Adrenal gland (tissue), 12 donors: Measurements from ENCODE around the gene RALGDS. TPM values are rescaled to one million over a fixed set of nuclear protein-coding genes. Genes with fewer than 3 reads are reported as not detected.

Source experiments
- DNase-seq, 7 donors: peaks; one replicate each; pipeline ENCODE4 v3.0.0-alpha.2; 2019 to 2020
- H3K27ac ChIP-seq, 5 donors: fragments of 200-600 bp; sonication (generic) in 4 of 5; 1 replicate in 3 of 5; 2 replicates in 2 of 5; pipeline versions ENCODE4 v1.5.1 to v1.8.0; 2016 to 2020; ENCODE audit warnings: mild to moderate bottlenecking in 1 of 5
- H3K27me3 ChIP-seq: fragments of 200-600 bp; 2 replicates; pipeline ENCODE4 v1.8.0; 2021
- H3K36me3 ChIP-seq, 2 donors: fragments of 200-600 bp; replicated peaks in 1 of 2; 1 replicate in 1 of 2; 2 replicates in 1 of 2; pipeline versions ENCODE4 v1.5.1 to v1.8.0; 2018 to 2022
- H3K4me1 ChIP-seq, 2 donors: fragments of 200-600 bp; replicated peaks in 1 of 2; 1 replicate in 1 of 2; 2 replicates in 1 of 2; pipeline versions ENCODE4 v1.5.1 to v1.8.0; 2018 to 2021
- H3K4me3 ChIP-seq, 4 donors: fragments of 200-600 bp; sonication (generic) in 3 of 4; one replicate each; pipeline ENCODE4 v1.5.1; 2016 to 2018
- H3K9me3 ChIP-seq, 3 donors: fragments of 200-600 bp; sonication (generic) in 1 of 3; replicated peaks in 1 of 3; 1 replicate in 2 of 3; 2 replicates in 1 of 3; pipeline versions ENCODE4 v1.5.1 to v1.8.0; 2016 to 2021
- POLR2A ChIP-seq, 2 donors: fragments of 450-650 bp; IDR thresholded peaks; one replicate each; pipeline ENCODE4 v1.6.1; 2017; ENCODE audit warnings: antibody characterized with exemption in 2 of 2, mild to moderate bottlenecking in 2 of 2, moderate library complexity in 1 of 2
- WGBS, 4 donors: extraction: QIAGEN DNeasy Blood & Tissue Kit in 2 of 4; methylation state at CpG; one replicate each; pipeline versions ENCODE4 v1.1.5 to v1.1.7; 2013 to 2017; 5-methylcytosine and 5-hydroxymethylcytosine counted together
- intact Hi-C, 2 donors: fragments of 100-400 bp; cut with DNase I; formaldehyde crosslinking; loops; one replicate each; pipeline versions ENCODE4 v1.14.1 to v1.15.0; 2022 to 2023
- polyA plus RNA-seq, 3 donors: library from polyadenylated mRNA; stranded (reverse); fragments of 200-250 nt in 2 of 3; fragments of 350-450 nt in 1 of 3; fragmentation: Illumina TruSeq in 1 of 3; extraction: RNeasy Lipid Tissue Mini Kit (QIAGEN cat#74804) in 1 of 3; gene quantifications; one replicate each; pipeline ENCODE4 v1.2.3, GENCODE V29; 2013 to 2014
- total RNA-seq, 9 donors: library from RNA; depleted of rRNA in 4 of 9; stranded (reverse); fragments of >200 nt in 4 of 9; fragments of 120-200 nt in 1 of 9; fragmentation: NEBNext Ultra II Directional in 1 of 9; extraction: Animal tissue kit (Norgen Biotek cat#: 25700) in 1 of 9; gene quantifications; one replicate each; pipeline versions ENCODE4 v1.1.0 to v1.2.4, GENCODE V29; 2013 to 2023
- TF ChIP-seq, protein P1 (sequence below), 6 experiments: fragments of 450-650 bp in 4 of 6; fragments of 200-600 bp in 2 of 6; sonication (generic) in 1 of 6; IDR thresholded peaks; 1 replicate in 5 of 6; 2 replicates in 1 of 6; pipeline versions ENCODE4 v1.5.1 to v1.8.0; 2016 to 2021; ENCODE audit warnings: antibody characterized with exemption in 6 of 6, mild to moderate bottlenecking in 2 of 6, moderate library complexity in 1 of 6
- donor health status: healthy with polysubstance abuse.
- donor health status: Bipolar disorder and iron deficiency.
- donor health status: DM: yes; HTN: yes; CAD: no.
- donor health status: DM: no; HTN: no; CAD: no.
- donor health status: DM: no; HTN: no; CAD: no.
- donor health status: DM: yes; HTN: yes; CAD: no.

RALGDS gene
- total and polyA plus RNA-seq, 12 donors: 21.3 to 170 (median 67.5) TPM

DNA sequence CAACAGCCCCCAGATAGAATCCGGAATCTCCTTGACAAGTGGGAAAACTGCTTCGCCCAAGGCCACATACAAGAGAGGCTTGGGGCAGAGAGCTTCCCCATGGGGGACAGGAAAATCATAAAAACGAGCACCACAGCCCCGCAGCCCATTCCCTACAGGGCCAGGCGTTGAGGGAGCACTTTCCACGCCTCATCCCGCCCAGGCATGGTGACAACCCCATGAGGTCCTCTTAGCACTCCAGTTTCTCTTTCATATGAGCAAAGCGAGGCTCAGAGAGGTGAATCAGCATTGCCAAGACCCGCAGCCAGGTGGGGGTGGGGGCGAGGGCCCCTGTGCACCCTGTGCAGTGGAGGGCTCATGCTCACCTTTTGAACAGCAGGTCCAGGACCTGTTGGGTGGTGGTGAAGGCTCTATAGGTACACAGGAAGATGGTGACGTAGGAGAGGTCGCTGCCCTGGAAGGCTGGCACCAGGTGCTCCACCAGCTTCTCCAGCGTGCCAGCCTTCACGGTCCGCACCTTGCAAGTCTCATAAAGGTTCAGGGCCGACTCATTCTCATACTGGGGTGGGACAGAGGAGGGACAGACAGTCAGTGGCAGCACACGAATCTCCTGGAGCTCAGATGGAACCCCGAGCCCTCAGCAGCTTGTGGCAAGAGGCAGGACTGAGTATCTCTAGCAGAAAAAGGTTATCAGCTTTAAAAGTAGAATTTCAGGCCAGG lies 10.9 kb downstream of the RALGDS start:
- Histone ChIP-seq H3K27ac (no peak overlapping the region), H3K36me3 (peaks cover 0 to 65% of the 10 kb centered on the region in 2 donors), H3K27me3 (no peaks in the 10 kb centered on the region), H3K9me3 (no peaks in the 10 kb centered on the region), H3K4me3 (no peak overlapping the region), H3K4me1 (peaks cover 24 to 33% of the 10 kb centered on the region in 2 donors)
- TF ChIP-seq, protein P1, sequence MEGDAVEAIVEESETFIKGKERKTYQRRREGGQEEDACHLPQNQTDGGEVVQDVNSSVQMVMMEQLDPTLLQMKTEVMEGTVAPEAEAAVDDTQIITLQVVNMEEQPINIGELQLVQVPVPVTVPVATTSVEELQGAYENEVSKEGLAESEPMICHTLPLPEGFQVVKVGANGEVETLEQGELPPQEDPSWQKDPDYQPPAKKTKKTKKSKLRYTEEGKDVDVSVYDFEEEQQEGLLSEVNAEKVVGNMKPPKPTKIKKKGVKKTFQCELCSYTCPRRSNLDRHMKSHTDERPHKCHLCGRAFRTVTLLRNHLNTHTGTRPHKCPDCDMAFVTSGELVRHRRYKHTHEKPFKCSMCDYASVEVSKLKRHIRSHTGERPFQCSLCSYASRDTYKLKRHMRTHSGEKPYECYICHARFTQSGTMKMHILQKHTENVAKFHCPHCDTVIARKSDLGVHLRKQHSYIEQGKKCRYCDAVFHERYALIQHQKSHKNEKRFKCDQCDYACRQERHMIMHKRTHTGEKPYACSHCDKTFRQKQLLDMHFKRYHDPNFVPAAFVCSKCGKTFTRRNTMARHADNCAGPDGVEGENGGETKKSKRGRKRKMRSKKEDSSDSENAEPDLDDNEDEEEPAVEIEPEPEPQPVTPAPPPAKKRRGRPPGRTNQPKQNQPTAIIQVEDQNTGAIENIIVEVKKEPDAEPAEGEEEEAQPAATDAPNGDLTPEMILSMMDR (IDR thresholded peaks at IDR 0.05): no peak
- TF ChIP-seq POLR2A (IDR thresholded peaks at IDR 0.05): no peak
- intact Hi-C loops: loop anchor here in 1 of 2 donors (2.0 kb wide), 1 partner anchor 35 kb away; no protein-coding TSS in a partner anchor
- DNase-seq: peak in 2 of 7 donors; percentile 6 to 13
- WGBS, 4 donors: 83 to 92% (median 90%) methylated on average over 13 to 18 of the region's 18 CpGs

DNA sequence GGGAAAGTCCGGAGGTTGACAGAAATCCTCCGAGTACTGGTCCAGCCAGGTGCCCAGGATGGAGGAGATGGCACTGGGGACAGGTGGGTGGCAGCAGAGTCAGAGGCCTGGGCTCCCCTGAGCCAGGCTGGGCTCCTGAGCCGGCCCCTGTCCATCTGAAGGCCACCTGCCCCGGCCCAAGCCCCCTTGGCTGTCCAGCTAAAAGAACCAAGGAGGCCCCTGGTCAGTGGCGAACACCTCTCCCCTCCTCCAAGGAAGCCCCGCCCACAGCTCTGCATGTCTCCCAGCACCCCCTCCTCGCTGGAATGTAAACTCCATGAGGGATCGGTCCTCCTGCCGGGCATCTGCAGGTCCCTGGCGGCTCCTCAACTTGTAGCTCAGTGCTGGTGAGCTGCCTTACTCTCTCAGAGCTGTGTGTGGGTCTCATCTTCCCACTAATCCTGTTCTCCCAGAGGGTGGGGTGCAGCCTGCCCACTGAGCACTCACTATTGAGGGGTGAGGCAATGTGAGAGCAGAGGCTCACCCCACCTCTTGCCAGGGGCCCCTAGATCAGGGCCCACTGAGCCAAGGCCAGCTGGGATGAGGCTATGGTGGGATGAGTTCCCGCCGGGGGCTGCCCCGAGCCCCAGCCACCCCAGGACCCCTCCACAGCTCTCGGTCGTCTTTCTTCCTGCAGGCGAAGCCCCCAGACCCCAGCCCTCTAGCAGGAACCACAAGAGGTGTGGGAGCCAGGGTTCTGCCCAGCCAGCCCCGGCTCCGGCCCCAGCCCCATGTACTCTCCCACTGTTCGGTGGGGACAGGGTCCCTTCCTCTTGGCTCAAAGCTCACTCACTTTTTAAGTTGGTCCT lies 12.0 kb downstream of the RALGDS start:
- Histone ChIP-seq H3K27ac (no peak overlapping the region), H3K4me1 (peaks cover 14 to 23% of the 10 kb centered on the region in 2 donors), H3K4me3 (no peak overlapping the region), H3K9me3 (no peaks in the 10 kb centered on the region), H3K36me3 (peaks cover 0 to 76% of the 10 kb centered on the region in 2 donors), H3K27me3 (no peaks in the 10 kb centered on the region)
- peak in 5 of 7 donors; percentile 10 to 21 (median 13) for DNase-seq
- WGBS, 4 donors: 91 to 97% (median 94%) methylated on average over 6 to 19 of the region's 19 CpGs
- intact Hi-C loops: no loop called here
- no peak for TF ChIP-seq POLR2A (IDR thresholded peaks at IDR 0.05)
- TF ChIP-seq, protein P1 (IDR thresholded peaks at IDR 0.05): no peak

DNA sequence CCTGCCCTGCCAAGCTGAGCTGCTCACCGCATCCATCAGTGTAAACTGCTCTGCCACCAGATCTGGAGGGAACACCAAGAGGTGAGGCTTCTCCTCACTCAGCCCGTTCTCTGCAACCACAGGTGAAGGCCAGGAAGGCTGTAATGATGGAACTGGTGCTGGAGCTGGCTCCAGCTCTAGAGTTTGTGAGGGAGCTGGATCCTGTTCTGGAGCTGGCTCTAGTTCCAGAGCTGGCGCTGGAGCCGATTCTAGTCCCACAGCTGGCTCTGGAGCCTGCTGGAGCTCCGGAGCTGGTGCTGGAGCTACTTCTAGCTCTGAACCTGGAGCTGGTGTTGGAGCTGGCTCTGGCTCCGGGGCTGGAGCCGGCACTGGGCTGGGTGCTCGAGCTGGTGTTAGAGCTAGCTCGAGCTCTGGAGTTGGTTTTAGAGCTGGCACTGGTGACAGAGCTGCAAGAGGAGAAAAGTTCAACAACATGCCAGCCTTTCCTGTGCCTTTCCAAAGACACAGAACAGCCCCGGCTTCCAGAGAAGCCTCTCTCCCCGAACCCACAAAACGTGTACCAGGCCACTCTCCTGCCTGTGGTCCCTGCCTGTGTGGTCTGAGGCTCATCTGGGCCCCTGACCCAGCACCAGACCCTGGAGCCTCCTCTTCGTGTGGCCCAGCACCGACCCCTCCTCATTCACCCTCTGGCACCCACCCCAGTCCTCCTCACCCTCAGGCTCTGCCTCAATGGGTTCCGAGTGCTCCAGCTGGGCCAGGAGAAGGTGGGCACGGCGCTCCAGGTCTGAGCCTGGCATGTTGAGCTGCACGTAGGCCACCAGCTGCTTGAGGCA lies 12.9 kb downstream of the RALGDS start:
- H3K27me3 ChIP-seq: no peaks in the 10 kb centered on the region
- 93 to 97% (median 94%) methylated on average over 5 to 18 of the region's 18 CpGs for WGBS, 4 donors
- peak in 5 of 7 donors; percentile 3 to 20 (median 9) for DNase-seq
- intact Hi-C loops: no loop called here
- H3K4me1 ChIP-seq: peaks cover 5 to 19% of the 10 kb centered on the region in 2 donors
- no peak overlapping the region for H3K4me3 ChIP-seq
- H3K36me3 ChIP-seq: peaks cover 0 to 84% of the 10 kb centered on the region in 2 donors
- H3K27ac ChIP-seq: no peak overlapping the region
- H3K9me3 ChIP-seq: no peaks in the 10 kb centered on the region
- TF ChIP-seq, protein P1 (IDR thresholded peaks at IDR 0.05): no peak
- TF ChIP-seq POLR2A (IDR thresholded peaks at IDR 0.05): no peak
